Raji (cell line): Measurements from ENCODE around the gene ADAMTSL5.

Experiments
- POLR2A ChIP-seq: IDR thresholded peaks from 2 replicates; pipeline ENCODE4 v1.6.1; 2011; ENCODE audit warnings: low read depth, low read length, control low read depth; ENCODE audit not compliant: insufficient read depth

The ADAMTSL5 gene

GRCh38 chr19:1533510-1534150, 20.8 kb upstream of the ADAMTSL5 start:
- TF ChIP-seq POLR2A, result no peak

- no peak for TF ChIP-seq POLR2A
Observed at GRCh38 chr19:1532003-1532402, 19.2 kb upstream of the ADAMTSL5 start.

GRCh38 chr19:1531587-1531986, 18.8 kb upstream of the ADAMTSL5 start:
- TF ChIP-seq POLR2A, result no peak

- TF ChIP-seq POLR2A, result no peak
Observed at GRCh38 chr19:1529430-1529816, 16.6 kb upstream of the ADAMTSL5 start.

- no peak for TF ChIP-seq POLR2A
Observed at GRCh38 chr19:1528596-1529429, 16.0 kb upstream of the ADAMTSL5 start.

- TF ChIP-seq POLR2A, result no peak
Observed at GRCh38 chr19:1527650-1528309, 15.0 kb upstream of the ADAMTSL5 start.

GRCh38 chr19:1526979-1527649, 14.3 kb upstream of the ADAMTSL5 start:
- no peak for TF ChIP-seq POLR2A

- TF ChIP-seq POLR2A, result no peak
Observed at GRCh38 chr19:1526066-1526778, 13.4 kb upstream of the ADAMTSL5 start.

- TF ChIP-seq POLR2A, result no peak
Observed at GRCh38 chr19:1525343-1525742, 12.5 kb upstream of the ADAMTSL5 start.

GRCh38 chr19:1524972-1525325, 12.1 kb upstream of the ADAMTSL5 start:
- no peak for TF ChIP-seq POLR2A

- TF ChIP-seq POLR2A, result no peak
Observed at GRCh38 chr19:1524287-1524971, 11.6 kb upstream of the ADAMTSL5 start.

- TF ChIP-seq POLR2A, result no peak
Observed at GRCh38 chr19:1523412-1524286, 10.8 kb upstream of the ADAMTSL5 start, which contains the start of gene PLK5. TSS of gene PLK5 (plus strand) at chr19:1524077. CDS start at chr19:1526997, 2,920 bp downstream.

GRCh38 chr19:1522838-1523237, 10.0 kb upstream of the ADAMTSL5 start:
- TF ChIP-seq POLR2A, result no peak
